OCI-LY1 (cell line): Measurements from ENCODE around the gene C15orf40.

Experiments
- EZH2 ChIP-seq: fragments of 200-600 bp; sonication (generic), shearing (Covaris generic); IDR thresholded peaks from 2 replicates; pipeline ENCODE4 v1.8.0; 2017; ENCODE audit warnings: borderline replicate concordance, mixed run types, mild to moderate bottlenecking, antibody characterized with exemption, low read length, moderate library complexity, mixed read lengths
- TF ChIP-seq, protein P1 (sequence below): fragments of 200-600 bp; sonication (generic), shearing (Covaris generic); IDR thresholded peaks from 2 replicates; pipeline ENCODE4 v1.5.1; 2017; ENCODE audit warnings: mild to moderate bottlenecking, antibody characterized with exemption, low read length, moderate library complexity, mixed read lengths

DNA sequence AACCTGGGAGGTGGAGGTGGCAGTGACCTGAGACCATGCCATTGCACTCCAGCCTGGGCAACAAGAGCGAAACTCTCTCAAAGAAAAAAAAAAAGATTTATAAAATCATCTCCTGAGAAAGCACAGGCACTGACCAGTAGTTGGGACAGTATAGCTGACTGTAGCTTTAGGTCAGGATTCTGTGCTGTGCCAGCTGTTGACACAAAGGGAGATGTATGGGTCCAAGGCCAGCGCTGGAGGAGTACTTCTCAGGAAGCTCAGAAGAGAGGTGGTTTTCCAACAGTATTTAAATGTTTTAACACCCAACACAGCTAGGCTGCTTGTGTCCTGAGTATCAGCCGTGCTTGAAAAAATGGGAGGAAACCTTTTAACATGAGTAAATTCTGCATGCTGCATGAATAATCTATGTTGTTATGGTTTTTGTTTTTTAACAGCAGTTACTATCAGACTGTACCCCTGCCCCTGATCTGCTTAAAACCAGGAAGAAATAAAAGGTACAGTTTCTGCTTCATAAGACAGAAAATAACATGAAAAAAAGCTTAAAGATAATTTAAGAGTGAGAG, 18.9 kb downstream of the C15orf40 start:
- TF ChIP-seq, protein P1, sequence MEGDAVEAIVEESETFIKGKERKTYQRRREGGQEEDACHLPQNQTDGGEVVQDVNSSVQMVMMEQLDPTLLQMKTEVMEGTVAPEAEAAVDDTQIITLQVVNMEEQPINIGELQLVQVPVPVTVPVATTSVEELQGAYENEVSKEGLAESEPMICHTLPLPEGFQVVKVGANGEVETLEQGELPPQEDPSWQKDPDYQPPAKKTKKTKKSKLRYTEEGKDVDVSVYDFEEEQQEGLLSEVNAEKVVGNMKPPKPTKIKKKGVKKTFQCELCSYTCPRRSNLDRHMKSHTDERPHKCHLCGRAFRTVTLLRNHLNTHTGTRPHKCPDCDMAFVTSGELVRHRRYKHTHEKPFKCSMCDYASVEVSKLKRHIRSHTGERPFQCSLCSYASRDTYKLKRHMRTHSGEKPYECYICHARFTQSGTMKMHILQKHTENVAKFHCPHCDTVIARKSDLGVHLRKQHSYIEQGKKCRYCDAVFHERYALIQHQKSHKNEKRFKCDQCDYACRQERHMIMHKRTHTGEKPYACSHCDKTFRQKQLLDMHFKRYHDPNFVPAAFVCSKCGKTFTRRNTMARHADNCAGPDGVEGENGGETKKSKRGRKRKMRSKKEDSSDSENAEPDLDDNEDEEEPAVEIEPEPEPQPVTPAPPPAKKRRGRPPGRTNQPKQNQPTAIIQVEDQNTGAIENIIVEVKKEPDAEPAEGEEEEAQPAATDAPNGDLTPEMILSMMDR = no peak
- no peak for TF ChIP-seq EZH2
